ENCODE data around the gene BSCL2. TPM values are rescaled to one million over a fixed set of nuclear protein-coding genes. Genes with fewer than 3 reads are reported as not detected.

The BSCL2 gene
- total RNA-seq, 1 experiment from 2014 or later, result 97.2 TPM

GRCh38 chr11:62709247-62710000, 2.2 kb upstream of the BSCL2 start (continued):
- TF ChIP-seq, protein P1, sequence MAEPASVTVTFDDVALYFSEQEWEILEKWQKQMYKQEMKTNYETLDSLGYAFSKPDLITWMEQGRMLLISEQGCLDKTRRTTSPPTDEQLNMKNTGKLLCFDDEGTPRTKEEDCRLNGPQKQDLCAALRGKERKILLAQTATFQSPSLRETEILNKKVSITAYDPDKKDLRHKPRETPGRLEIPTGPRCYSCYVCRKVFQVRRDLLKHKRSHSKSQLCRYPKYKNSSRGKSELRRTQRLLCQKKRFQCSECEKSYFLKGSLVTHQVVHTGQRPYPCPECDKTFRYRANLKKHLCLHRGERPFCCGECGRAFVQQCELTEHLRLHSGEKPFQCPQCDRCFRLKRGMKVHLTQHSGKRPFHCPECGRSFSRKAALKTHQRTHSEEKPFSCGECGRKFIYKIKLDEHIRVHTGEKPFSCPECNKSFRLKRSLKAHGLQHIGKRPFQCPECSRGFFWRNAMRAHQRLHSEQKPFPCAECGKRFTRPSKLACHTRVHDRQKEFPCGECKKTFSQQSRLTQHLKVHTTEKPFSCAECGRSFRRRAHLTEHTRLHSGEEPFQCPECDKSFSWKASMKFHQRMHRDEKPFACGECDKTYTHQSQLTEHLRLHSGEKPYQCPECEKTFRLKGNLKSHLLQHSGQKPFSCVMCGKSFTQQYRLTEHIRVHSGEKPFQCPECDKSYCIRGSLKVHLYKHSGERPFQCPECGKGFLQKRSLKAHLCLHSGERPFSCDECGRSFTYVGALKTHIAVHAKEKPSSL (CRISPR knock-in tag; conservative IDR thresholded peaks at IDR 0.05), result no peak
- peak; percentile 6; the same call in 1 of the 2 replicates for TF ChIP-seq CREB1 (CRISPR knock-in tag; IDR thresholded peaks at IDR 0.05)
- TF ChIP-seq, protein P2, sequence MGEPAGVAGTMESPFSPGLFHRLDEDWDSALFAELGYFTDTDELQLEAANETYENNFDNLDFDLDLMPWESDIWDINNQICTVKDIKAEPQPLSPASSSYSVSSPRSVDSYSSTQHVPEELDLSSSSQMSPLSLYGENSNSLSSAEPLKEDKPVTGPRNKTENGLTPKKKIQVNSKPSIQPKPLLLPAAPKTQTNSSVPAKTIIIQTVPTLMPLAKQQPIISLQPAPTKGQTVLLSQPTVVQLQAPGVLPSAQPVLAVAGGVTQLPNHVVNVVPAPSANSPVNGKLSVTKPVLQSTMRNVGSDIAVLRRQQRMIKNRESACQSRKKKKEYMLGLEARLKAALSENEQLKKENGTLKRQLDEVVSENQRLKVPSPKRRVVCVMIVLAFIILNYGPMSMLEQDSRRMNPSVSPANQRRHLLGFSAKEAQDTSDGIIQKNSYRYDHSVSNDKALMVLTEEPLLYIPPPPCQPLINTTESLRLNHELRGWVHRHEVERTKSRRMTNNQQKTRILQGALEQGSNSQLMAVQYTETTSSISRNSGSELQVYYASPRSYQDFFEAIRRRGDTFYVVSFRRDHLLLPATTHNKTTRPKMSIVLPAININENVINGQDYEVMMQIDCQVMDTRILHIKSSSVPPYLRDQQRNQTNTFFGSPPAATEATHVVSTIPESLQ (CRISPR knock-in tag; IDR thresholded peaks at IDR 0.05), result no peak
- peak; percentile 83; the same call in 1 of the 2 replicates for TF ChIP-seq MAX (CRISPR knock-in tag; IDR thresholded peaks at IDR 0.05)
- TF ChIP-seq ZMAT4 (CRISPR knock-in tag; IDR thresholded peaks at IDR 0.05), result no peak
- TF ChIP-seq EMX1 (CRISPR knock-in tag; IDR thresholded peaks at IDR 0.05), result 0 out of 2 replicates have a peak, but pooled peaks have one; percentile 80

DNA sequence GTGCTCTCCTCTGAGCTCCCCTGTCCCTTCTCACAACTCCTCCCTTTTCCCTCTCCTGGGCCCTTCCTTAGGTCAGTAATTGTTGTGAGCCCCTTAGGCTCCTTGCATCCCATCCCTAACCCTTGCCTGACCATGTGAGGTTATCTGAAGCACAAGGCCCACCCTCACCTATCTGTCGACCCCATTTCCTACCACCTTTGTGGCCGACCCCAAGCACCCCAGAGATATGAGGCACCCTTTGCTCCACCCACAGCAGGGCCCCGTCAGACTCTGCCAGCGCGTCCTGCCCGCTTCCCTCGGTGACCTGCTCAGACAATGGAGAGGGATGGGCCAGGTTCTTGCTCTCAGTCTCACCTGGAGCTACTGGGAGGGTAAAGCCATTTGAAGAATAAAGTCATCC, 1.6 kb upstream of the BSCL2 start:
- H3K4me3 Mint-ChIP-seq, result peak overlapping the region; percentile 92
- peak overlapping the region; percentile 94 for H3K27ac Mint-ChIP-seq
- no peaks in the 10 kb centered on the region for H3K9me3 Mint-ChIP-seq
- DNase-seq (ENCODE audit: low spot score), result peak; percentile 45
- peaks cover 42% of the 10 kb centered on the region for H3K4me1 Mint-ChIP-seq
- no peaks in the 10 kb centered on the region; the same call in 1 of the 2 replicates for H3K27me3 Mint-ChIP-seq (ENCODE audit: low read depth)
- CTCF ChIA-PET, result interaction anchor here (0.5 to 4.0 kb wide), 13 partner anchors 14 to 284 kb away, joined by 3 to 24 read pairs (median 3); partner anchors contain the start of genes C11orf98, CSKMT, HNRNPUL2 and TAF6L
- POLR2A ChIA-PET, result interaction anchor here (0.6 to 6.0 kb wide), 14 partner anchors 18 to 148 kb away, joined by 3 to 35 read pairs (median 6); partner anchors contain the start of genes C11orf98, CSKMT, EEF1G and HNRNPUL2
- H3K36me3 Mint-ChIP-seq, result peaks cover 34% of the 10 kb centered on the region
- peak; percentile 4 for ATAC-seq
- TF ChIP-seq SMAD3 (CRISPR knock-in tag; IDR thresholded peaks at IDR 0.05; ENCODE audit: borderline replicate concordance), result no peak
- TF ChIP-seq OVOL2 (CRISPR knock-in tag; IDR thresholded peaks at IDR 0.05; ENCODE audit: borderline replicate concordance), result no peak
- TF ChIP-seq, protein P3, sequence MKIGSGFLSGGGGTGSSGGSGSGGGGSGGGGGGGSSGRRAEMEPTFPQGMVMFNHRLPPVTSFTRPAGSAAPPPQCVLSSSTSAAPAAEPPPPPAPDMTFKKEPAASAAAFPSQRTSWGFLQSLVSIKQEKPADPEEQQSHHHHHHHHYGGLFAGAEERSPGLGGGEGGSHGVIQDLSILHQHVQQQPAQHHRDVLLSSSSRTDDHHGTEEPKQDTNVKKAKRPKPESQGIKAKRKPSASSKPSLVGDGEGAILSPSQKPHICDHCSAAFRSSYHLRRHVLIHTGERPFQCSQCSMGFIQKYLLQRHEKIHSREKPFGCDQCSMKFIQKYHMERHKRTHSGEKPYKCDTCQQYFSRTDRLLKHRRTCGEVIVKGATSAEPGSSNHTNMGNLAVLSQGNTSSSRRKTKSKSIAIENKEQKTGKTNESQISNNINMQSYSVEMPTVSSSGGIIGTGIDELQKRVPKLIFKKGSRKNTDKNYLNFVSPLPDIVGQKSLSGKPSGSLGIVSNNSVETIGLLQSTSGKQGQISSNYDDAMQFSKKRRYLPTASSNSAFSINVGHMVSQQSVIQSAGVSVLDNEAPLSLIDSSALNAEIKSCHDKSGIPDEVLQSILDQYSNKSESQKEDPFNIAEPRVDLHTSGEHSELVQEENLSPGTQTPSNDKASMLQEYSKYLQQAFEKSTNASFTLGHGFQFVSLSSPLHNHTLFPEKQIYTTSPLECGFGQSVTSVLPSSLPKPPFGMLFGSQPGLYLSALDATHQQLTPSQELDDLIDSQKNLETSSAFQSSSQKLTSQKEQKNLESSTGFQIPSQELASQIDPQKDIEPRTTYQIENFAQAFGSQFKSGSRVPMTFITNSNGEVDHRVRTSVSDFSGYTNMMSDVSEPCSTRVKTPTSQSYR (CRISPR knock-in tag; IDR thresholded peaks at IDR 0.05), result no peak
- no peak for TF ChIP-seq ESRRA (CRISPR knock-in tag; IDR thresholded peaks at IDR 0.05; ENCODE audit: borderline replicate concordance)
- TF ChIP-seq, protein P4, sequence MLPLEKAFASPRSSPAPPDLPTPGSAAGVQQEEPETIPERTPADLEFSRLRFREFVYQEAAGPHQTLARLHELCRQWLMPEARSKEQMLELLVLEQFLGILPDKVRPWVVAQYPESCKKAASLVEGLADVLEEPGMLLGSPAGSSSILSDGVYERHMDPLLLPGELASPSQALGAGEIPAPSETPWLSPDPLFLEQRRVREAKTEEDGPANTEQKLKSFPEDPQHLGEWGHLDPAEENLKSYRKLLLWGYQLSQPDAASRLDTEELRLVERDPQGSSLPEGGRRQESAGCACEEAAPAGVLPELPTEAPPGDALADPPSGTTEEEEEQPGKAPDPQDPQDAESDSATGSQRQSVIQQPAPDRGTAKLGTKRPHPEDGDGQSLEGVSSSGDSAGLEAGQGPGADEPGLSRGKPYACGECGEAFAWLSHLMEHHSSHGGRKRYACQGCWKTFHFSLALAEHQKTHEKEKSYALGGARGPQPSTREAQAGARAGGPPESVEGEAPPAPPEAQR (CRISPR knock-in tag; IDR thresholded peaks at IDR 0.05), result no peak
- no peak for TF ChIP-seq ZNF396 (CRISPR knock-in tag; IDR thresholded peaks at IDR 0.05; ENCODE audit: borderline replicate concordance)
- TF ChIP-seq FOXP1 (CRISPR knock-in tag; IDR thresholded peaks at IDR 0.05; ENCODE audit: borderline replicate concordance), result no peak
- TF ChIP-seq STAT6 (CRISPR knock-in tag; conservative IDR thresholded peaks at IDR 0.05; ENCODE audit: low read depth), result no peak; the same call in 1 of the 2 replicates
- TF ChIP-seq, protein P5, sequence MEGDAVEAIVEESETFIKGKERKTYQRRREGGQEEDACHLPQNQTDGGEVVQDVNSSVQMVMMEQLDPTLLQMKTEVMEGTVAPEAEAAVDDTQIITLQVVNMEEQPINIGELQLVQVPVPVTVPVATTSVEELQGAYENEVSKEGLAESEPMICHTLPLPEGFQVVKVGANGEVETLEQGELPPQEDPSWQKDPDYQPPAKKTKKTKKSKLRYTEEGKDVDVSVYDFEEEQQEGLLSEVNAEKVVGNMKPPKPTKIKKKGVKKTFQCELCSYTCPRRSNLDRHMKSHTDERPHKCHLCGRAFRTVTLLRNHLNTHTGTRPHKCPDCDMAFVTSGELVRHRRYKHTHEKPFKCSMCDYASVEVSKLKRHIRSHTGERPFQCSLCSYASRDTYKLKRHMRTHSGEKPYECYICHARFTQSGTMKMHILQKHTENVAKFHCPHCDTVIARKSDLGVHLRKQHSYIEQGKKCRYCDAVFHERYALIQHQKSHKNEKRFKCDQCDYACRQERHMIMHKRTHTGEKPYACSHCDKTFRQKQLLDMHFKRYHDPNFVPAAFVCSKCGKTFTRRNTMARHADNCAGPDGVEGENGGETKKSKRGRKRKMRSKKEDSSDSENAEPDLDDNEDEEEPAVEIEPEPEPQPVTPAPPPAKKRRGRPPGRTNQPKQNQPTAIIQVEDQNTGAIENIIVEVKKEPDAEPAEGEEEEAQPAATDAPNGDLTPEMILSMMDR (IDR thresholded peaks at IDR 0.05), result no peak
- TF ChIP-seq FOXK1 (CRISPR knock-in tag; IDR thresholded peaks at IDR 0.05), result no peak
- TF ChIP-seq NR3C1 (CRISPR knock-in tag; conservative IDR thresholded peaks at IDR 0.05; ENCODE audit: low read depth), result no peak; the same call in 1 of the 2 replicates
- no peak for TF ChIP-seq KAT7 (CRISPR knock-in tag; IDR thresholded peaks at IDR 0.05; ENCODE audit: borderline replicate concordance)
- TF ChIP-seq GTF2I (CRISPR knock-in tag; conservative IDR thresholded peaks at IDR 0.05), result no peak
